GM15510 (cell line): Measurements from ENCODE around the gene BMPR1A.

Source experiments
- POLR2A ChIP-seq: IDR thresholded peaks from 3 replicates; pipeline ENCODE4 v1.6.1; 2011; ENCODE audit warnings: borderline replicate concordance; ENCODE audit not compliant: insufficient read length; ENCODE audit errors: extremely low read depth

The BMPR1A gene

GRCh38 chr10:86723009-86723408 lies 33.4 kb upstream of the BMPR1A start:
- no peak for TF ChIP-seq POLR2A

GRCh38 chr10:86724445-86724844 lies 32.0 kb upstream of the BMPR1A start:
- no peak for TF ChIP-seq POLR2A

- TF ChIP-seq POLR2A, result no peak
These were observed 30.3 kb upstream of the BMPR1A start for GRCh38 chr10:86725980-86726676.

GRCh38 chr10:86726677-86726999 lies 29.8 kb upstream of the BMPR1A start:
- TF ChIP-seq POLR2A, result no peak

DNA sequence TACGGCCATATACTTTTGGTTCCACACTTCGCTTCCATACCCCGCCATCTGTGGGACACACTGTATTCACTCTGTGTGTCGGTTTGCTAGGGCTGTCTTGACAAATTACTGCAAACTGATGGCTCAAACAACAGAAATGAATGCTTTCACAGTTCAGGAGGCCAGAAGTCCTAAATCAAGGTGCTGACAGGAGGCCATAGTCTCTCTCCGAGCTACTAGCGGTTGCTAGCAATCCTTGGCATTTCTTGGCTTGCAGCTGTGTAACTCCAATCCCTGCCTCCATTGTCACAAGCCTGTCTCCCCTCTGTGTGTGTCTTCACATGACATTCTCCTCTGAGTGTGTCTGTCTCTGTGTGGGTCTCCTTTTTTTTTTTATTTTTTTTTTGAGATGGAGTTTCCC lies 28.9 kb upstream of the BMPR1A start:
- TF ChIP-seq POLR2A, result no peak

- no peak for TF ChIP-seq POLR2A
These were observed 28.4 kb upstream of the BMPR1A start for GRCh38 chr10:86728056-86728455.

GRCh38 chr10:86729677-86730076 lies 26.7 kb upstream of the BMPR1A start:
- TF ChIP-seq POLR2A, result no peak

GRCh38 chr10:86730227-86730626 lies 26.2 kb upstream of the BMPR1A start:
- TF ChIP-seq POLR2A, result no peak

- no peak for TF ChIP-seq POLR2A
These were observed 23.6 kb upstream of the BMPR1A start for GRCh38 chr10:86732771-86733170.

GRCh38 chr10:86733260-86733671 lies 23.2 kb upstream of the BMPR1A start:
- TF ChIP-seq POLR2A, result no peak

DNA sequence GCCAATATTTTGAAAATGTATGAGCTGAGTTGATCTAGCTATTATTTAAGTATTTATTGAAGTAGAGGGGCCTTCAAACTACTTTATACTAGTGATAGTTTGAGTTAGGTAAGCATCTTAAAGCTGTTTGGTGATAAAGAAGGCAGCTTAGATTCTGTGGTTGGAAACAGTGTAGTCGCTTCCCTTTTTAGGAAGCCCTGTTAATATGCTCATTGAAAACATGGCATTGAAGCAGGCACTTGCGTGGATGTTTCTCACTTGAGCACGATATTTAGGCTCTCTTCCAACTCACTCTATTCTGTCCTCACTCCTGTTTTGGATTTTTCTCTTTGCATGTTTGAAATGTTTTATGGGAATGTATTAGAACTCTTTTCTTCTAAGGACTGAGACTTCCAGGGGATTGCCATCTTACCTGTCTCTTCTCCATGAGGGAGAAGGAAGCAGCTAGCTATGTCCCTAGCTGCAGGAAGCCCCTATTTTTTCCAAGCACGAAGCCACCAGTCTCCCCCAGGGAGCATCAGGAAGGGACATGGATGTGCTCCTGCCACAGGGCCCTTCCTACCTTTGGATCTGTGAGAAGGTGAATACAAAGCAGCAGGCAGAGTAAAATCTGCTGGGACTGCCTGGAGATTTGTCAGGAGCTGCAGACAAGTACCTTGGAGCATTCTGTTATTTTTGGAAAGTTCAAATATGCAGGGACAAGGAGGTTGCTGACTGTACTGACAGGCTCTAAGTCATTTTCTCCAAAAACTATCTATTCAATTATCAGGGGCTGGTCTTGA lies 22.0 kb upstream of the BMPR1A start:
- no peak for TF ChIP-seq POLR2A

DNA sequence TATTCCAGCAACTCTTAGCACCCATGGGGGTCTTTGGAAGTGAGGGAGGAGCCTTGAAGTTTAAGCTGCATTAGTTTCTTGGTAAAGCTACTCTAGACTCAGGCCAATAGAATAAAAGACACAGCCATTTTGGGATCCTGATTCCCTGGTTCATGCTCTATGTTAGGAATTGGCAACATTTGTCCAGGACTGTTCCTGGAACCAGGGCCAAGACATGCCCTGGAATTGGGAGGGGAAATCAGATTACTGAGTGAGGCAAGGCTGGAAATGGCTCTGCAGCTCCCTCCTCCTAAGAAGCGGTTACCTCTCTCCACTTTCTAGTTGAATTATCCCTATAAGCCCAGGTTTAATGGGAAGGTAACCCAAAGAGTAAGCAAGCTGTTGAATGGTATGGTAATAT lies 14.2 kb upstream of the BMPR1A start:
- TF ChIP-seq POLR2A, result no peak

GRCh38 chr10:86744067-86744725 lies 12.2 kb upstream of the BMPR1A start:
- no peak for TF ChIP-seq POLR2A

- no peak for TF ChIP-seq POLR2A
These were observed 8.4 kb upstream of the BMPR1A start for GRCh38 chr10:86747796-86748581.

DNA sequence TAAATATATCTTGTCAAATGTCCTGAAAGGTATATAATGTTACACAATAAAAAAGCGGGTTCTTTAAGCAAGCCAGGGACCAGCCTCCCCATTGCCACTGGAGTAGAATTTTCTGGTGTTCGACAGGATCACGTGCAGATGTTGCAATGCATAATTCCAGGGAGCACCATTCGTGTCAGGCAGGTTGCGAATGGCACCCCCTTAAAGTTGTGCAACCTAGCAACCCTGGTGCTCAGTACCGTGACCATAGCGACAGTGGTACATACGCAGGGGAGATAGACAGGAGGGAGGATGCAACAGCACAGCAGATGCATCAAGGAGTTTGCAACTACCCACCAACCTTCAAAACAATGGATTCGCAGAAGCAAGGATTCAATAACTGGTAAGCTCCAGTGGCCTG lies 6.6 kb upstream of the BMPR1A start:
- TF ChIP-seq POLR2A, result no peak
